Endodermal cell (in vitro differentiated cells): ENCODE measurements around the gene C4orf51. TPM values are rescaled to one million over a fixed set of nuclear protein-coding genes. Genes with fewer than 3 reads are reported as not detected.

ENCODE experiments used
- DNase-seq: peaks from one replicate; pipeline ENCODE4 v3.0.0-alpha.2; 2017
- H3K27ac ChIP-seq: 2 replicates; pipeline ENCODE4 v1.5.1; 2013; ENCODE audit warnings: mild to moderate bottlenecking, low read depth, low read length, moderate library complexity
- H3K27me3 ChIP-seq: 2 replicates; pipeline ENCODE4 v1.6.1; 2013; ENCODE audit warnings: mild to moderate bottlenecking, low read length, moderate library complexity; ENCODE audit not compliant: insufficient read depth, control insufficient read depth, poor library complexity, severe bottlenecking
- H3K36me3 ChIP-seq: 2 replicates; pipeline ENCODE4 v1.7.0; 2013; ENCODE audit warnings: mild to moderate bottlenecking, low read length, moderate library complexity; ENCODE audit not compliant: control insufficient read depth, insufficient read depth
- H3K4me1 ChIP-seq: one replicate; pipeline ENCODE4 v1.7.0; 2013; ENCODE audit warnings: low read length; ENCODE audit not compliant: control insufficient read depth, insufficient read depth
- H3K4me3 ChIP-seq: 2 replicates; pipeline ENCODE4 v1.5.1; 2013; ENCODE audit warnings: mild to moderate bottlenecking, low read length, moderate library complexity
- H3K9ac ChIP-seq: 2 replicates; pipeline ENCODE4 v1.6.1; 2013; ENCODE audit warnings: mild to moderate bottlenecking, low read length, moderate library complexity; ENCODE audit not compliant: poor library complexity, severe bottlenecking; ENCODE audit errors: extremely low read depth
- H3K9me3 ChIP-seq: 2 replicates; pipeline ENCODE4 v1.6.1; 2013; ENCODE audit warnings: mild to moderate bottlenecking, low read length, moderate library complexity; ENCODE audit not compliant: control insufficient read depth
- H3K27ac Mint-ChIP-seq: 2 replicates; pipeline ENCODE4 v1.8.0; 2020; ENCODE audit warnings: mixed read lengths
- H3K27me3 Mint-ChIP-seq: 2 replicates; pipeline ENCODE4 v1.8.0; 2021; ENCODE audit warnings: mild to moderate bottlenecking, mixed read lengths; ENCODE audit not compliant: insufficient read depth
- H3K36me3 Mint-ChIP-seq: 2 replicates; pipeline ENCODE4 v1.8.0; 2020; ENCODE audit warnings: low read depth, mixed read lengths
- H3K4me1 Mint-ChIP-seq: 2 replicates; pipeline ENCODE4 v1.8.0; 2020; ENCODE audit warnings: mixed read lengths
- H3K4me3 Mint-ChIP-seq: 2 replicates; pipeline ENCODE4 v1.8.0; 2020; ENCODE audit warnings: mild to moderate bottlenecking, moderate library complexity, mixed read lengths
- H3K9me3 Mint-ChIP-seq: 2 replicates; pipeline ENCODE4 v1.8.0; 2020; ENCODE audit warnings: mild to moderate bottlenecking, mixed read lengths
- WGBS, 2 experiments: methylation state at CpG; one replicate each; pipeline versions ENCODE4 v1.1.5 to v1.1.7; 2013; ENCODE audit warnings: missing lambda C conversion rate in 2 of 2, mixed read lengths in 1 of 2; ENCODE audit not compliant: insufficient coverage in 1 of 2, insufficient read length in 1 of 2; 5-methylcytosine and 5-hydroxymethylcytosine counted together
- total RNA-seq, 2 donors: library from RNA; stranded (reverse); fragmentation: NEBNext Ultra II Directional in 1 of 2; extraction: Animal tissue kit (Norgen Biotek cat#: 25700) in 1 of 2; gene quantifications; 2 replicates in 1 of 2; 3 replicates in 1 of 2; pipeline ENCODE4 v1.2.1, GENCODE V29; 2021
- TF ChIP-seq, protein P1 (sequence below): fragments of 200-600 bp; sonication (generic); conservative IDR thresholded peaks from 2 replicates; pipeline ENCODE4 v1.5.0; 2021; ENCODE audit warnings: antibody characterized with exemption, mild to moderate bottlenecking

C4orf51 gene
- total RNA-seq, 2 donors from 2014 or later, result 6.8 TPM; not detected in 1

DNA sequence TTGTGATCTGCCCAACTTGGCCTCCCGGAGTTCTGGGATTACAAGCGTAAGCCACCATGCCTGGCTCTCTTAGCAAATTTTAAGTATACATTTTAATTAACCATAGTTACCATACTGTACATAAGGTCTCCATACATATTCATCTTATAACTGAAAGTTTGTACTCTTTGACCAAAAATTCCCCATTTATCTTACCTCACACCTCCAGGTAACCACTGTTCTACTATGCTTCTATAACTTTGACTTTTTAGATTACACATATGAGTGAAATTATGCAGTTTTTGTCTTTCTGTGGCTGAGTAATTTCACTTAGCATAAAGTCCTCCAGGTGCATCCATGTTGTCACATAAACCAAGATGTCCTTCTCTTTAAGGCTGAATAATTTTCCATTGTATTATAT is 17.4 kb downstream of the C4orf51 start:
- H3K4me1 ChIP-seq, result no peaks in the 10 kb centered on the region
- Mint-ChIP-seq H3K4me3 (no peak overlapping the region), H3K4me1 (peaks cover 29% of the 10 kb centered on the region), H3K27ac (no peak overlapping the region), H3K36me3 (peaks cover 12% of the 10 kb centered on the region), H3K27me3 (no peaks in the 10 kb centered on the region), H3K9me3 (peaks cover 37% of the 10 kb centered on the region)
- no peak overlapping the region for H3K27ac ChIP-seq
- no peaks in the 10 kb centered on the region for H3K27me3 ChIP-seq
- H3K9ac ChIP-seq, result no peak overlapping the region
- peaks cover 7% of the 10 kb centered on the region for H3K9me3 ChIP-seq
- TF ChIP-seq, protein P1, sequence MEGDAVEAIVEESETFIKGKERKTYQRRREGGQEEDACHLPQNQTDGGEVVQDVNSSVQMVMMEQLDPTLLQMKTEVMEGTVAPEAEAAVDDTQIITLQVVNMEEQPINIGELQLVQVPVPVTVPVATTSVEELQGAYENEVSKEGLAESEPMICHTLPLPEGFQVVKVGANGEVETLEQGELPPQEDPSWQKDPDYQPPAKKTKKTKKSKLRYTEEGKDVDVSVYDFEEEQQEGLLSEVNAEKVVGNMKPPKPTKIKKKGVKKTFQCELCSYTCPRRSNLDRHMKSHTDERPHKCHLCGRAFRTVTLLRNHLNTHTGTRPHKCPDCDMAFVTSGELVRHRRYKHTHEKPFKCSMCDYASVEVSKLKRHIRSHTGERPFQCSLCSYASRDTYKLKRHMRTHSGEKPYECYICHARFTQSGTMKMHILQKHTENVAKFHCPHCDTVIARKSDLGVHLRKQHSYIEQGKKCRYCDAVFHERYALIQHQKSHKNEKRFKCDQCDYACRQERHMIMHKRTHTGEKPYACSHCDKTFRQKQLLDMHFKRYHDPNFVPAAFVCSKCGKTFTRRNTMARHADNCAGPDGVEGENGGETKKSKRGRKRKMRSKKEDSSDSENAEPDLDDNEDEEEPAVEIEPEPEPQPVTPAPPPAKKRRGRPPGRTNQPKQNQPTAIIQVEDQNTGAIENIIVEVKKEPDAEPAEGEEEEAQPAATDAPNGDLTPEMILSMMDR, result no peak
- WGBS, 2 experiments, result 91 to 100% methylated on average over 2 of the region's 2 CpGs
- H3K4me3 ChIP-seq, result no peak overlapping the region
- H3K36me3 ChIP-seq, result no peaks in the 10 kb centered on the region
- no peak for DNase-seq

DNA sequence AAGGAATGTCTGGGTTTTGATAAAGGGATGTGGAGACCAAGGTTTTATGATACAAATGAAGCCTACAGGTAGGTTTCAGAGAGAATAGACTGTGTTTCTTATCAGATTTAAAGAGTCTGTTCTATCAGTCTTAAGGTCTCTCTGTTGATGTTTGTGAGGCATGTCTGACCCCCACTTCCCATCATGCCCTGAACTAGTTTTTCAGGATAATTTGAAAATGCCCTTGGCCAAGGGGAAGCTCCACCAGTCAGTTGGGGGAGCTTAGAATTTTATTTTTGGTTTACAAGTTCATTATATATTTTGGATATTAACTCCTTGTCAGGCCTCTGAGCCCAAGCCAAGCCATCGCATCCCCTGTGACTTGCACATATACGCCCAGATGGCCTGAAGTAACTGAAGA is 18.6 kb downstream of the C4orf51 start:
- H3K4me3 ChIP-seq, result no peak overlapping the region
- TF ChIP-seq, protein P1, result no peak
- H3K9ac ChIP-seq, result no peak overlapping the region
- peaks cover 12% of the 10 kb centered on the region for H3K36me3 Mint-ChIP-seq
- H3K4me3 Mint-ChIP-seq, result peak overlapping the region; percentile 64
- no peaks in the 10 kb centered on the region for H3K36me3 ChIP-seq
- peak overlapping the region; percentile 78 for H3K27ac Mint-ChIP-seq
- WGBS, 2 experiments, result no CpG with 5 or more reads among the region's 2 CpGs
- no peaks in the 10 kb centered on the region for H3K27me3 ChIP-seq
- H3K27me3 Mint-ChIP-seq, result no peaks in the 10 kb centered on the region
- peaks cover 31% of the 10 kb centered on the region for H3K9me3 Mint-ChIP-seq
- no peaks in the 10 kb centered on the region for H3K4me1 ChIP-seq
- peaks cover 7% of the 10 kb centered on the region for H3K9me3 ChIP-seq
- peaks cover 33% of the 10 kb centered on the region for H3K4me1 Mint-ChIP-seq
- no peak overlapping the region for H3K27ac ChIP-seq
- DNase-seq, result peak; percentile 61

DNA sequence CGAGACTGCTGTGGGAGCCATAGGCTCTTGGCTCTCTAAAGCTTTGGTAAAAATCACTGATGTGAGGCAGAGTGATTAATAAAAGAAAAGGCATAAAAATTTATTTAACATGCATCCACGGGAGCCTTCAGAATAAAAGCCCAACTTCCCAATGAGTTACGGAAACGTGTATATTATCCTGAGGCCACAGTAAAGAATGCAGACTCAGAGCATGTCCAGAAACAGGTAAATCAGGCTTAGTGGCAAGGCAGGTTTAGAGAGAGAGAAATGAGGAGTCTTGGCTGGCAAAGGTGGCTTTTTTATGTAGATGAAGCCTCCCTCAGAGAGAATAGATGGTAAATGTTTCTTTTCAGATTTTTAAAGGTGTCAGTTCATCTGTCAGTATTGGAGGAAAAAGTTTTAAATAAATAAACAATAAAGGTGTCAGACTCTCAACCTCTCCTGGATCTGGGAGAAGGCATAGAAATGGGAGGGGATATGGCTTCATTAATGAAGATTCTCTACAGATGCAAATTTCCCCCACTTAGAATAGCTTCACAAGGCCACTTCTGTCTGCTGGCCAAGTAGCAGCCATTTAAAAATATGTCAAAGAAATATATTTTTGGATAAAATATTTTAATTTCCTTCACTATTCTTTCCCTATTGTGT is 24.0 kb downstream of the C4orf51 start:
- Histone ChIP-seq H3K27me3 (no peaks in the 10 kb centered on the region), H3K9ac (no peak overlapping the region), H3K4me1 (peaks cover 3% of the 10 kb centered on the region), H3K36me3 (no peaks in the 10 kb centered on the region), H3K27ac (no peak overlapping the region), H3K4me3 (no peak overlapping the region), H3K9me3 (no peaks in the 10 kb centered on the region)
- TF ChIP-seq, protein P1, result no peak
- WGBS, 2 experiments, result 25 to 43% methylated on average over 2 to 4 of the region's 4 CpGs
- Mint-ChIP-seq H3K27me3 (no peaks in the 10 kb centered on the region), H3K4me1 (peaks cover 51% of the 10 kb centered on the region), H3K27ac (peak overlapping the region; percentile 71), H3K4me3 (peak overlapping the region; percentile 64), H3K36me3 (peaks cover 3% of the 10 kb centered on the region), H3K9me3 (peaks cover 7% of the 10 kb centered on the region)
- DNase-seq, result no peak
